HG03175 (cell line): ENCODE data around the gene GLRA3.
"Not testable (repeated sequence)": the region's sequence is repeated elsewhere in the genome, so short reads cannot be mapped to it uniquely, and the experiment has no call there.

ENCODE experiments used
- ATAC-seq: cut with Tn5 transposase; IDR thresholded peaks from one replicate; pipeline ENCODE4 v1.9.1; 2021; ENCODE audit warnings: mild to moderate bottlenecking, moderate library complexity; ENCODE audit not compliant: unreplicated experiment

GLRA3 gene

DNA sequence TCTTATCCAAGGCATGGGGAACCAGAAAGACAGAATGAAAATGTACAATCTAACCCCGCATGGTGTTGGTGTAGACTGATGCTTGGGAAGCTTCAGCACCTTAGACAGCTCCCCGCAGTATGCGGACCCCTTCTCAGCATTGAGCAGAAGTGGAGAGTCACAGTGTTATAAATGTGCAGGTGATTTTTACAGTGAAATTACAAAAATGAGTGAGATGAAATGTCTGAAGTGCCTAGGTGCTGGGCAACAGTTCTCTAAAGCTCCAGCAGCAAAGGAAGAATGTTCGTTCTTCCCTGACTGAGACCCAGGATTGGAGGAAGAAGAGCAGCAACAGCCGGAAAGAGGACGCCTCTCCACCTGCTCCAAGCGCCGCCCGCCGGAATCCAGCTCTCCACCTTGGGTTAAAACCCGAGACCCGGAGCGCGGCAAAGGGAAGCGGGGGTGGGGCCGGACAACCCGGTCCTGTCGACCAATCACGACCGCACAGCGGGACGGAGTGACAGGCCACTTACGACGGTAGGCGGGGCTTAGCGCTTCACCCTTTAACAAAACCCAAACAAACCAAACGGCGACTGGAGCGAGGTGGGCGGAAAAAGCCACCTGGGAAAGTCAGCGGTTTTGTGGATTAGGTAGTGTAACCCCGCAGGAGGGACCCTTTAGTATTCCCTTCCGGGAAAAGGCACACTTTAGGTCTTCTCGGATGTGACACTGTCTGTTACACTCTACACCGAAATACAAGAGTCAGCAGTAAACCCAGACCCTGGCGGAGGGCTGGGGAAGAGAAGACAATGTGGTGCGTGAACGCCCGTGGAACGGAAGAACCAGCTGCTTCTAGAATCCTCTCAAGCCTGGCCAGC, at the start of gene GLRA3:
Gene GLRA3, minus strand, starts transcription at position 403 of the 857 bp plus-strand sequence. CDS start 436 bp downstream, outside the sequence.
- peak; percentile 92 for ATAC-seq

DNA sequence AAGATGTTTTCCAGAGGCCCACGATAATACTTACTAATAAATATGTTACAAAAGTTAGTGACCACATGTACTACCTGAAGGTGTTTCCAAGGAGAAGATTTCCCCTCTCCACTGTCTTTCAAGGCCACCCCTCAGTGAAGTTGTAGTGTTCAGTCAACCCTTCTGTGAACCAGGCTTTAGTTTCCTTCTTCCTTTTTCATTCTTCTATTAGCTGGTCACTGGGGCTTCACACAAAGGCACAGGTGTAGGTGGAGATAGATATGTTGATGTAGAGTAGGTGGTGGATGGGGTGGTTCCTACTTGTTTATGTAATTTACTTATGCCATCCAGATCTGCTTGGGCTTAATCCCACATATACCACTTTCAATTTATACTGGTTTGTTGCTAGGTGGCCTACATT, 45.9 kb upstream of the GLRA3 start:
- ATAC-seq: no peak

DNA sequence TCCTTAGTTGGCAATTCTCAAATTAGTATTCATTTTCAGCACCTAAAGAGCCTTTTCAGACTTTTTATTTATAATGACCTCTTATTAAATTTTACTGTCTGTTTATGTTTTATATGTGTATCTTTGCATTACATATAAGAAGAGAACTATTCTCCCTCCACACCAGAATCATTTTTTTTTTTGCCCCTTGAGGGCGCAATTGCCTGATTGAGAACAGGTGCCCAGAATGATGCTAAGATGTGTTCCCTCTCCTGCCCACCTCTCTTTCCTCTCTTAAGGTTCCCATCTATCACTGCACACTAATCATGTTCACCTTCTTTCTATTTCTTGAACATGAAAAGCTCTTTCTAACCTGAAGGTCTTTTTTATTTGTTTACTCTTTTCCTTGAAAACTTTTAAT, 44.9 kb upstream of the GLRA3 start:
- ATAC-seq: peak; percentile 69

DNA sequence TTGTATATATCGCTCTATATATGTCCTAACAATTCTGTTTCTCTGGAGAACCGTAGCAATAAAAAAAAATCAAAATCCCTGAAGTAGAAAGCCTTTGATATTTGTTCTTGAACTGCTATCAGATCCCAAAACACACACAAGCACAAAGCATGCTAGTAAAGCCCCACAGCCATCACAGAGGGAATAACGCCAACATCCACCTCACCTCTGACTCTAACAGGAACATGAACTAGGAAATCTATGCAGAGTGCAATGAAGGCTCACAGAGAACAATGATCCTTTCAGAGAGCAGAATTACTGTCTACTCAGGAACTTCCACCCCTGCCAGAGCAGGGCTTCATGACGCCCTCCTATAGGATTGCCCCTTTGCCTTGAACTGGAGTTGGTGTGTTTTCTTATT, 44.1 kb upstream of the GLRA3 start:
- not testable (repeated sequence) for ATAC-seq

DNA sequence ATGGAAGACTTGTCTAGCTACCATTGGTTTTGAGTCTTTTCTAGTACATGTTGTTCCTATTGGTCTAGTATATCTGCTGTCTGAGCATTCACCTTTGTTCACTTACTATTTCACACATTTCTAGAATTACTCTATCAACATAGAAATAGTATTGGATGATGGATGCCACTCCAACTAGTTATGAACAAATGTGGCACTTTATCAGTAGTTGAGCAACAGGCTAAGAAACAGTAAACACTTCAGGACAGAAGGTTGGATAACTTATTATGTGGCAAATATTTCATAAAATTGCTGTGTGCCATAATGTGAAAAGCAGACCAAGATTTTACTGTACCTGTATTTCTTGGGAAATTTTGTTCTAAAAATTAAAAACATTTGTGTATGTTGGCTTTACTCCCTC, 42.4 kb upstream of the GLRA3 start:
- ATAC-seq: no peak

DNA sequence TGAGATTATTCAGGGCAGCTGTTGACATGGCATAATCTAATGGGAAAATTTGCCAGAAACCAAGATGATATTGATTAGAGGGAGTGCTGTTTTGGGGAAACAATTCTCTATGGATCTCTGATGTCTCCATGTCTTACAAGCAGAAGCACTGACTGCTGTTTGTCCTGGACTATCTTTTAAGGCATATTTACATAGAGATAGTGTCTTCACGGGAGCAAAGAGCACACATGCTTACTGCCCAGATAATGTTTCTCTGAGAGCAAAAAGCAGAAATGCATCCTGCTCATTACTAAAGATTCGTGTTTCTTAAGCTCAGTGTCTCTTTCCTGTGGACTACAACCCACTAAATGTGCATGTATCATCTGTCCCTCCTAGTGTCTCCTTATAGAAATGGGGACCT, 41.3 kb upstream of the GLRA3 start:
- ATAC-seq: no peak

DNA sequence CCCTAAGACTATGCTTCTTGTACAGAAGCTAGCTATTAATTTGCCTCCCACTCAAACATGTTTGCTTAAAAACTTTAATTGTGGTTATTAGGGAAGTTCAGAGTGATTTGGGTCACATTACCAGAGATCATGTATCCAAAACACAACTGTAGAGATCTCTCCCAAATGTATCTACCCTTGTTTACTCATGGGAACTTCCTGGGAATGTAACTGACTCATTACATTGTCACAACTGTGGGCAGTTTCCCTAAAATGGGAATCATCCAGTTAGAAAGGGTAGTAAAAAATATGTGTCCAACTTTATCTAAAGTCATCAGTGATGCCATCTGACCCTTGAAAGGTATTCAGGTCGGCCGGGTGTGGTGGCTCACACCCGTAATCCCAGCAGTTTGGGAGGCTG, 40.3 kb upstream of the GLRA3 start:
- no peak for ATAC-seq

DNA sequence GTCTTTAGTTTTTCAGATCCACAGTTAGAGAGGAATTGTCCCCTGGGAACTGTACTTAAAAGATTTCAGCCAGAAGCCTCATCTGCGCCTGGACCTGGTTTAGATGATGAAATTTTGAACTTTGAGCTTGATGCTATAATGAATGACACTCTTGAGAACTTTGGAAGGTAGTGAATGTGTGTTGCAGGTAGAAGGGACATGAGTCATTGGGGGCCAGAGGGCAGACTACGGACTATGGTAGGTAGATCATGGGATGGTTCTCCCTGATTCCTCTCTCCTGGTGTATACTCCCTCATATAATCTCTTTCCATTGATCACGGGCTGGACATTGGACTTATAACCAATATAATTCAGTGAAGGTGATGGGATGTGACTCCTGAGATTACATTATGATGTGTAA, 38.9 kb upstream of the GLRA3 start:
- no peak for ATAC-seq

DNA sequence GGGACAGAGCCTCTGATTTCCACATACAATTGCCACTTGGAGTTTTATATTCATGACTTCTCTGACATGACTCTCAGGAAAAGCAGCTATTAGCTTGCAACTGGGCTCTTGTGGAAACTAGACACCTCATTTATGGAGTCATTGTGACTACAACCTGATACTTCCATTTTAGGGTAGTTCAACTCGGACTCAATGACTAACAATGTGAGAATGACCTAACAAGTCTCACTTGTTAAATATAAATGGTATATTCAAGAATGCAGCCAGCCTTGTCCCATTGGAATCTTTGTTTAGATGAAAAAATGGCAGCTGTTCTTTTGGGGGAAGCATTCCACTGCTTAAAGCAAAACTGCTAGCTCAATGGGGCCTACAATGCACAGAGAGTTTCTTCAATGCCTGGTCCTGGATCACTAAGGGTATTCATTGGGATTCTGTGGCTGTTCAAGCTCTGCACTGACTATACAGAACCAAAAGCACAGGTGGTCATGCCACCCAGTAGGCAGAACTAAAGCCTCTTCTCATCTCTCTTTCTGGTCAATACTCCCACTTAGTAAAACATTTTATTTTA, 36.5 kb upstream of the GLRA3 start:
- ATAC-seq: no peak

DNA sequence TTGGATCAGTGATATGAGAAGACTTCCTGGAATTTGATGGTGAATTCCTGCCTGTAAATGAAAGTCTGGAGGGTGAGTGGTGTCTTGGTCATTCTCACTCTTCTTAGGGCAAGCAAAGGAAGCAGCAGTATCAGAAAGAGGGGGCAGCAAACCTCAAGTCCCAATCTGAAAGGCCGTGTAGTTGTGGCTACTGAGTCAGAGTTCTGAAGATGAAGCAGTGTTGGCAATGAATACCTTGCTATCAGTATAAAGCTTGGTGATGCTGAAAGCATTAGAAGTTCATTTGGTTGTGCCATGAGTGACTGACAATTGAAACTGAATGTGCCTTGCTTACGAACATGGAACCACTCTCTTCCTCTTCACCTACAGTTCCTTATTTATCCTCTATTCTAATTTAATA, 35.0 kb upstream of the GLRA3 start:
- no peak for ATAC-seq

DNA sequence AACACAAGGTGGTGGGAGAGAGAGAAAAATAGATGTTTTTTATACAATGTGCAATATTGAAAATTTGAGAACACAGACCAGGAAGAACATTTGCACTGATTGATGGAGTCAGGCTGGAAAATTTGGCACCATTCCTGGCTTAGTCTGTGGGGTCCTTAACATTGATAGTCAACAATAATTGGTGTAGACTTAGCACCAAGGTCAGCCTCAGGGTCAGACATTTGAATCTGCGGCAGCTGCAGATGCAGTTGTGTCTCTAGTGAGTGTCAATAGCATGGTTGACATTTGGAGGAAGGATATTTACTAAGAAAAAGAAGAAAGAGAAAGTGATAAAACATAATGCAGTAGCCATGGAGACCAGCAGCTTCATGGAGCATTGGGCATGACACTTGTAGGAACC, 31.5 kb upstream of the GLRA3 start:
- no peak for ATAC-seq

DNA sequence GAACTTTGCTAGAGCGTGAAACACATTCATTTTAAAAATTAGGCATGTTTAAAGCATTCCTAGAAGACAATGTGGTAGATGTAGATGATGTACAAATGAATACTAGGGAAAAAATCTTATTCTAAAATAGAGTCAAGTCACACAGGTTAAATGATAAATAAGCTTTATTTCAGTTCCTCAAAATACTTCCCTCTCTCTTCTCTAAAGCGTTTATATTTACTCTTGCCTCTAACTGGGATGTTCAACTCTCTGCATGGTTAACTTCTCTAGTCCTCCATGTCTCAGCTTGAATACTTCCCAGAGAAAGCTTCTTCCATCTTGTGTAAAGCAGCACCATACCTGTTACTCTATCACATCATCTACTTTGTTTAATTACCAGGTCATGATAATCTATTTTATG, 30.9 kb upstream of the GLRA3 start:
- peak; percentile 73 for ATAC-seq

DNA sequence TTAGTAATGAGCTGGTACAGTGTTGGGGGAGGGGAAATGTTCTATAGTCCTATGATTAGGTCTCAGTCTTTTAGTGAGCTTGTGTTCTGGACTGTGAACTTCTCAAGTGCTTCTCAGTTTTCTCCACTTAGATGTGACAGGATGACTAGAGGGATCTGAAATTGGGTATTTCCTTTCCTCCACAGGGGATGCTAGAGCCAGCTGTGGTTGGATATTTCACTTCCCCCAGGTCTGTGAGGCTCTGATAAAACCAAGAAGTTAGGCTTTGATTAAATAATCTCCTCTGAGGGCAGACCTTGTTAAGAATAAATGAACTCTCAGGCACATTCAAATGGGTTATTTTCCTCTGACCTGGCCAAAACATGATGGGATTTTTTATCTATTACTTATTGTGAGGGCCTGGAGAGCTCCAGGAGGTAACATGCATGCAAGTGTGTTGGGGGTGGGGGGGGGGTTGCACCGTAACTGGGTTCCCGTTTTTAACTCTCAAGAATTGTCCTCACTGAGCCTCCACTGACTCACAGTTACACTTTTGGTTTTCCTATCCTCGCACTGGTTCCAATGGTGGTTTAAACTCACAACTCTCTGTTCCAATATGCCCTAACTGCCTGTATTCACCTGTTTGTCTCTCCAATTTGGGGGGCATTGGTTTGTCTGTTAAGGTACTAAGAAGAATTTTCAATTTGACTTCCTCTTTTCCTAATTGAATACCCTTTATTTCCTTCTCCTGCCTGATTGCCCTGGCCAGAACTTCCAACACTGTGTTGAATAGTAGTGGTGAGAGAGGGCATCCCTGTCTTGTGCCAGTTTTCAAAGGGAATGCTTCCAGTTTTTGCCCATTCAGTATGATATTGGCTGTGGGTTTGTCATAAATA, 28.1 kb upstream of the GLRA3 start:
- ATAC-seq: no peak

DNA sequence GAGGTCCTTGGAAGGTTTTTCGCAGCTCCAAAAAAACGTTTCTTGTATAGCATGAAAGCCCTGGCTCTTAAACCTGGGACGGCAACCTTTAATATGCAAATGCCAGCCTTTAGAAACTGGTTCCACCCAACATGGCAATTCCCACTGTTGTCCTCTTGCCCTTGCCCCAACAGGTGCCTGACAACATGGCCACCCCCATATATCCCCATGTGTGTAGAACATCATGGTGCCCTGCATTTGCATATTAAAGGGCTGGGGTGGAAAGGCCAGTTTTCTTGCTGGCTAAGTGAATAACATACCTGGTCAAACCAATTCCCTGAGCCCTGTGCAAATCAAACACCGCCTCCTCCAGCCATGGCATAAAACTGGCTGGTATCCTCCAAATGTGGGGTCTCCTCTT, 26.0 kb upstream of the GLRA3 start:
- no peak for ATAC-seq

DNA sequence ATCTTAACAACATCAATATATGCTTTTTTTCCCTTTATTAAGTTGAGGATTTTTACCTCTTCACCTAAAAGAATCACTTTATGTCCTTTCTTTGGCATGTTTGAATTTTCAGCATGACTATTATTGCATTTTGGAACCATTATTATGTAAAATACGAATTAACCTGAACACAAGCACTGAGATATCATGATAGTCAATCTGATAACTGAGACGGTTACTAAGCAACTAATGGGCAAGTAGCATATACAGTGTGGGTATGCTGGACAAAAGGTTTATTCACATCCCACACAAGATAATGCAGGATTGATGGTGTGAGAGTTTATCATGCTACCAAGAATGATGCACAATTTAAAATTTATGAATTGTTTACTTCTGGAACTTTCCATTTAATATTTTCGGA, 24.6 kb upstream of the GLRA3 start:
- ATAC-seq: no peak

DNA sequence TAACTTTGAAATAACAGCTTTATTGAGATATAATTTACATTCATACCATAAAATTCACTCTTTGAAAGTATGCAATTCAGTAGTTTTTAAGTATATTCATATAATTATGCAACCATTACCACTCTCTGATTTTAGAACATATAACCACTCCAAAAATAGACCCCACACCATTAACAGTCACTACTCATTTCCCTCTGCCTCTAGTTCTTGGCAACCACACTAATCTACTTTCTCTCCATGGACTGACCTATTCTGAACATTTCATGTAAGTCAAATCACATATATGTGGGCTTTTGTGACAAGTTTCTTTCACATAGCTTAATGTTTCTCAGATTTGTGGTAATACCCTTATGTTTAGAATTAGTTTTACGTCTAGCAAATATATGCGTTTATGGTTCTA, 19.5 kb upstream of the GLRA3 start:
- ATAC-seq: no peak

DNA sequence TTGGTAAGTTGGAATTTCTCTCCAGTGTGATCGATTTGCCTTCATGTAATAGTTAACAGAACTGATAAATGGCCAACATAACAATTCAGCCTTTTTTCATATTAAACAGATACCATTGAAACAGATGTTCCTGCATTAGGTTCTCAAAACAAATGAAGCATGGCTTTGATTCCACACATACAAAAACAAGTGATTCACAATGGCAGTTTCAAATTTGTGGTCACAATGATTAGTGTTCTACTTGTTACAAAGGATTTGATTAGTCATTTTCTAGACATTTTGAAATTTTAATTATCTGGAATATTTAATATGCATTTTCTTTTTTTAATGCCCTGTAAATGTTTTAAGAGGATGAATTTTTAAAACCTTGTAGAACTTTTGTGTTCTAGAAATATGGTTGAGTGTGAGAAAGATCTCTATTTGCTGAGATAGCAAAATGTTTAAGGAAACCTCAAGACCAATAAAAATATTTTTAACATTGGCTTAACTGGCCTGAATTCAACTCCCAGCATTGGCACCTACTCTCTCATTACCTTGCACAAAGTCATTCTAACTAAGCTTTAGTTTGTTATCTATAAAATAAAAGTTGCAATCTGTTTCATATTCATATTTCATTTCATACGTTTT, 18.9 kb upstream of the GLRA3 start:
- ATAC-seq: no peak

DNA sequence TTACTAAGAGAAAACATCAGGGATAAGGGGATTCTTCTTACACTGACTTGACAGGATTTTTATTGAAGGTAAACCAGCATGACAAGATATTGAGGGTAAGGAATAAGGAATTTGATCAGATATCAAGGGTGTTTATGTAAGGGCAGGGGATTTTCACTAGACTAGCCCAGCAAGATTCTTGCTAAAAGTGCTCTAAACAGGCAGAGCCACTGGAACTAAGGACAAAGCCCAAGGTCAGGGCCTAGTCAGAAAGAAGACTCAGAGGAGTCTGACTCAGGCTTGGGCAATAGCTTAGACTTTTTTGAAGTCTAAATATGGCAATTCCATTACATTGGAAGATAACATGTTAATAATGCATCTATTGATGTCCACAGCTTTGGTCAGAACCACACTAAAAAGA, 6.5 kb upstream of the GLRA3 start:
- no peak for ATAC-seq

DNA sequence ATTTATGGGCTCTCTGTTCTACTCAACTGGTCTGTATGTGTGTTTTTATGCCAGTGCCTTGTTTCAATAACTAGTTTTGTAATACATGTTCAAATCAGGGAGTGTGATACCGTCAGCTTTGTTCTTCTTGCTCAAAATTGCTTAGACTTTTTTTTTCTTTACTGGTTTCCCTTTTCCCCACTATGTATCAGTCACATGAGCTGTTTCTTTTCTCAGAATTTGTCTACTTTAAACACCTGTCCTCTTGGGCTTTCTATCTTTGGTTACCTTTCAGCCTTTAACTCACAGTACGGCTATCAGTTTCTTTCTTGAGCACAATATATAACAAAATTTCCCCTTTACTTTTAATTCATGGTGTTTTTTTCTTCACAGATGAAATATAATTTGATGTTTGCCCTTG, 5.4 kb upstream of the GLRA3 start:
- no peak for ATAC-seq

DNA sequence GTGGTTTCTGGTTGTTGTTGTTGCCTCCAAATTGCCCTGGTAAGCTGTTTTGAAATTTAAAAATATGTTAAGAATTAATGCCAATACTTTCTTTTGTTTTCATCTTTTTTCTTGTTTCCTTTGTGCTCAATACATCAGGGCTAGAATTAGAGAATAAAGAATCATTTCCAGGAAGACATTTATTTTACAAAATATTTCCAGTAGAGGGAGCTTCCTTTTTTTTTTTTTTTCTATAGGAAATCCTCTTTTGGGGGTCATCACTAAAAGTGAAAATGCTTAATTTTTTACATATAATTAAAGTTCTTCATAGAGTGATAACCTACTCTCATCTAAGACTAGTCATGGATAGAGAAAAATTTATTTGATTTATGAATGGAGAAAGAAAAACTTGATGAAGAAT, 2.4 kb downstream of the GLRA3 start:
- no peak for ATAC-seq

DNA sequence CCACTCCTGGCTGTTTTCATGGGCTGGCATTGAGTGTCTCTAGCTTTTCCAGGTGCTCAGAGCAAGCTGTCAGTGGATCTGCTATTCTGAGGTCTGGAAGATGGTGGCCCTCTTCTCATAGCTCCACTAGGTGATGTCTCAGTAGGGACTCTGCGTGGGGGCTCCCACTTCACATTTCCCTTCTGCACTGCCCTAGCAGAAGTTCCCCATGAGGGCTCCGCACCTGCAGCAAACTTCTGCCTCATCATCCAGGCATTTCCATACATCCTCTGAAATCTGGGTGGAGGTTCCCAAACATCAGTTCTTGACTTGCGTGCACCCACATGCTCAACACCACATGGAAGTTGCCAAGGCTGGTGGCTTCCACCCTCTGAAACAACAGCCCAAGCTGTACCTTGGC, 13.8 kb downstream of the GLRA3 start:
- no peak for ATAC-seq
